ENCODE measurements around the gene PRRC2C. TPM values are rescaled to one million over a fixed set of nuclear protein-coding genes. Genes with fewer than 3 reads are reported as not detected.

Gene PRRC2C
- total RNA-seq, 2 donors from 2014 or later = 136 to 142 TPM

DNA sequence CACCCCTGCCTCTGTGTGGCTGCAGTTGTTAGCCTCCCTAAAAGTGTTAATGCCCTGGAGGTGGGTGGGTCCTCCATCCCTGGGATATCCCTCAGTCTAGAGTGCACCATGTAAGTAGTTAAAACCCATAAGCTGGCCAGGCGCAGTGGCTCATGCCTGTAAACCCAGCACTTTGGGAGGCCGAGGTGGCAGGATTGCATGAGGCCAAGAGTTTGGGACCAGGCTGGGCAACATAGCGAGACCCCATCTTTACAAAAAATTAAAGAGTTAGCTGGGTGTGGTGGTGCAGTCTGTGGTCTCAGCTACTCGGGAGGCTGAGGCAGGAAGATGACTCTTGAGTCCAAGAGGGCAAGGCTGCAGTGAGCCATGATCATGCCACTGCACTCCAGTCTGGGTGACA lies 156.9 kb downstream of the PRRC2C start:
- H3K27ac ChIP-seq = no peak overlapping the region
- no peaks in the 10 kb centered on the region for H3K9me3 ChIP-seq
- H3K4me3 ChIP-seq = no peak overlapping the region
- no peaks in the 10 kb centered on the region for H3K36me3 ChIP-seq
- no peak overlapping the region for H3K9ac ChIP-seq (ENCODE audit: low read depth in 2 of 2, low read length in 2 of 2)
- no peaks in the 10 kb centered on the region for H3K27me3 ChIP-seq
- intact Hi-C loops (cut with DNase I) = loop anchor here (5.0 to 10.0 kb wide), 3 partner anchors 75 to 345 kb away; partner anchors contain the start of gene METTL13
- TF ChIP-seq, protein P1, sequence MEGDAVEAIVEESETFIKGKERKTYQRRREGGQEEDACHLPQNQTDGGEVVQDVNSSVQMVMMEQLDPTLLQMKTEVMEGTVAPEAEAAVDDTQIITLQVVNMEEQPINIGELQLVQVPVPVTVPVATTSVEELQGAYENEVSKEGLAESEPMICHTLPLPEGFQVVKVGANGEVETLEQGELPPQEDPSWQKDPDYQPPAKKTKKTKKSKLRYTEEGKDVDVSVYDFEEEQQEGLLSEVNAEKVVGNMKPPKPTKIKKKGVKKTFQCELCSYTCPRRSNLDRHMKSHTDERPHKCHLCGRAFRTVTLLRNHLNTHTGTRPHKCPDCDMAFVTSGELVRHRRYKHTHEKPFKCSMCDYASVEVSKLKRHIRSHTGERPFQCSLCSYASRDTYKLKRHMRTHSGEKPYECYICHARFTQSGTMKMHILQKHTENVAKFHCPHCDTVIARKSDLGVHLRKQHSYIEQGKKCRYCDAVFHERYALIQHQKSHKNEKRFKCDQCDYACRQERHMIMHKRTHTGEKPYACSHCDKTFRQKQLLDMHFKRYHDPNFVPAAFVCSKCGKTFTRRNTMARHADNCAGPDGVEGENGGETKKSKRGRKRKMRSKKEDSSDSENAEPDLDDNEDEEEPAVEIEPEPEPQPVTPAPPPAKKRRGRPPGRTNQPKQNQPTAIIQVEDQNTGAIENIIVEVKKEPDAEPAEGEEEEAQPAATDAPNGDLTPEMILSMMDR (IDR thresholded peaks at IDR 0.05) = no peak
- H3K4me1 ChIP-seq = peaks cover 6% of the 10 kb centered on the region
- DNase-seq = no peak

Other genes starting within 250 kb of the PRRC2C start
- gene FMO1, start 237.0 kb upstream of the PRRC2C start, total RNA-seq = not detected
- 1 to 10 TPM; 2.2 to 5.7 TPM for gene FMO4, start 171.3 kb upstream of the PRRC2C start, total RNA-seq
- gene MYOCOS, start 136.7 kb downstream of the PRRC2C start, total RNA-seq = not detected
- 1 to 10 TPM in 1 of 2 donors, under 1 TPM in 1; 0.62 to 1.3 TPM for gene MYOC, start 167.2 kb downstream of the PRRC2C start, total RNA-seq

All from colonic mucosa (tissue), 4 donors.